GM21619 (cell line): Measurements from ENCODE around the gene TMEM176A.
"Not testable (repeated sequence)": the region's sequence is repeated elsewhere in the genome, so short reads cannot be mapped to it uniquely, and the experiment has no call there.

Source experiments
- ATAC-seq: cut with Tn5 transposase; IDR thresholded peaks from one replicate; pipeline ENCODE4 v1.9.1; 2021; ENCODE audit not compliant: unreplicated experiment

Gene TMEM176A

DNA sequence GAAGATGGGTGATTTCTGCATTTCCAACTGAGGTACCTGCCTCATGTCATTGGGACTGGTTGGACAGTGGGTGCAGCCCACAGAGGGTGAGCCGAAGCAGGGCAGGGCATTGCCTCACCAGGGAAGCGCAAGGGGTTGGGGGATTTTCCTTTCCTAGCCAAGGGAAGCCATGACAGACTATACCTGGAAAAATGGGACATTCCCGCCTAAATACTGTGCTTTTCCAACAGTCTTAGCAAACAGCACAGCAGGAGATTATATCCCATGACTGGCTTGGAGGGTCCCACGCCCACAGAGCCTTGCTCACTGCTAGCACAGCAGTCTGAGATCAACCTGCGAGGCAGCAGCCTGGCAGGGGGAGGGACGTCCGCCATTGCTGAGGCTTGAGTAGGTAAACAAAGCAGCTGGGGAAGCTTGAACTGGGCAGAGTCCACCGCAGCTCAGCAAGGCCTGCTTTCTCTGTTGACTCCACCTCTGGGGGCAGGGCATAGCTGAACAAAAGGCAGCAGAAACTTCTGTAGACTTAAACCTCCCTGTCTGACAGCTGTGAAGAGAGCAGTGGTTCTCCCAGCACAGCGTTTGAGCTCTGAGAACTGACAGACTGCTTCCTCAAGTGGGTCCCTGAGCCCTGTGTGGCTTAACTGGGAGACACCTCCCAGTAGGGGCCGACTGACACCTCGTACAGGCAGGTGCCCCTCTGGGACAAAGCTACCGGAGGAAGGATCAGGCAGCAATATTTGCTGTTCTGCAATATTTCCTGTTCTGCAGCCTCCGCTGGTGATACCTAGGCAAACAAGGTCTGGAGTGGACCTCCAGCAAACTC, 7.3 kb downstream of the TMEM176A start:
- ATAC-seq = not testable (repeated sequence)

DNA sequence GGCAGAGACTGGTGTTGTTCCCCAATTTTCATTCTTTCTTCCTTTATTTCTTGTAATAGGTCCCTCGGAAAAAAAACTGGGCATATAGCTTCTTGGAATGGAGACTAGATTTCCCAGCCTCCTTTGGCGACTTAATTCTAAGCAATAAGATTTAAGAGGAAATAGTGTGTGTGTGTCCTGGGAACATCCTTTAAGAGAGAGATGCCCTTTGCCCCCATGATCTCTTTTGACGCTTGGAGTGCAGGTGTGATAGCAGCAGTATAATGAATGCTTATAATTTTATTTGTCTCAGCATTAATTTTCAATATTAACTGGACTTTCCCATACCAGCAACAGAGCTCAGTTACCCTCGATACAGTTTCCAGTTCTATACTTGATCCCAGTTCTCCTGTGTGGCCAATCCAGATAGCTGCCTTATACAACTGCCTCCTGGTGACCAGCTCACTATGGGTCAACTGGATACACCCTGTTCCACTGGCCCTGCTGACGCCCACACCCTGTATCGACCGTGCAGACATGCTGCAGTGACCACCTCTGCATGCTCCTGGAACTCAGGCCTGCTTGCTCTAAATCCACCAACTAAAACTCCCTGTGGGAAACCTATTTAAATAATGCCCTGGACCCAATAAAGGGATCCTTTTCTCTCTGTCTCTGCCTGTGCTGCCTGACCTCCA, 13.9 kb downstream of the TMEM176A start:
- no peak for ATAC-seq

- ATAC-seq = no peak
Observed at GRCh38 chr7:150818971-150819370, 18.4 kb downstream of the TMEM176A start.

DNA sequence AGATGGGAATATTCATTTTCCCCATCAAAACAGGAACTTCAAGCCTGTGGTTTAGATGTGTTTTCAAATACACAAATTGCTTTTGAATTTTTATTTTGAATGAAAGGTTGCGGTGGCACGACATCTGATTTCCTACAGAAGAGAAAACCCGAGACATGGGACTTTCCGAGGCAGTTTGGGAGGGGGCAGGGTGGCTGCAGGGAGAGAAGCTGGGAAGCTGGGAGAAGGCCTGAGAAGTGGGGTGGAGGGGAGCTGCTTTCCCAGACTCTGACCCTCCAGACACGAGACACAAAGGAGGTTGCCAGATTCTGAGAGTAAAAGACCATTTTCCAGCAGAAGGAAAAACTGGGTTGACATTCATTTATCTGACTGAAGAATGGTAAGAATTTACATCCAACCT, 19.6 kb downstream of the TMEM176A start:
- no peak for ATAC-seq

DNA sequence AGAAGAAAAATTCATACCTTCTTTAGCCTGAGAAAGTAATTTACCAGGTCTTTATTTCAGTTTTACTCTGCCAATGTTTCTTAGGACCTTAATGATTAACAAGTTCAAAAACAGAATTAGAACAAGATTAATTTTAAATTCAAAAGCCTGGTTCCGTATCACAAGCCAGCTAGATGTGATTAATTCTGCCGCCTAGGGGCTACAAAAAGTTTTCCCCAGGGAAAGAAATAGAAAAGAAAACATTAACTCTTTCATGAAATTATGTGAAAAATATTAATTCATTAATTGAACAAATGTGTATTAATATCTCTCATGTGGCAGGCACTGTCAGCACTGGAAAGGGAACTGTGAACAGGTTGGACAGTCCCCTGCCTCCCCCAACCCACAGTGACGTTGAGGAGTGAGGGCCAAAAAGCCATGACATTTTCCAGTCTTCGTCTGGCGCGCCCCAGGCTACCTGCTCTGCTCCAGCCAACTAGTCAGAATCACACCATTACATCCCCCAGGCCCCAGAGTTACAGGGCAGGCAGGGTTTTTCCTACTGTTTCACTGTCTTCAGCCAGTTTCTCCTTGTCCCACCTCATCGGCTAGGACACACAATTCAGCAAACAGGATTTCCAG, 20.1 kb downstream of the TMEM176A start:
- ATAC-seq = no peak

DNA sequence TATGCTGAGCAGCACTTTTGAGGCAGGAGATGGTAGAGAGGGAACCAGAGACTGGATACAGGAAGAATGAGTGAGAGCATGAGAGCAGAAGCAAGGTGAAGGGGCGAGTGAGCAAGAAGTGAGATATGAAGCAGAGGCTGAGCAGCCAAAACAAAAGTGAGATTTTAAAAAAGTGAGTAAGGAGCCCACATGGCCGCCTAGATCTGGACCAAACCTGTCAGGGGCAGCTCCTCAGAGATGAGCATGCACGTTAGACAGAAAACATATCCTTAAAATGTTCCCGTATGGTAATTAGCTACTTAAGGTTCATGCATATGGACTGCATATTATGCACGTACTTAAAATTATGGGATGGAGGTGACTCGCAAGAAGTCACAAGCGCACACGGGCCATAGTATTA, 22.5 kb downstream of the TMEM176A start:
- no peak for ATAC-seq

- ATAC-seq = no peak
Observed at GRCh38 chr7:150823484-150824126, 23.0 kb downstream of the TMEM176A start.

DNA sequence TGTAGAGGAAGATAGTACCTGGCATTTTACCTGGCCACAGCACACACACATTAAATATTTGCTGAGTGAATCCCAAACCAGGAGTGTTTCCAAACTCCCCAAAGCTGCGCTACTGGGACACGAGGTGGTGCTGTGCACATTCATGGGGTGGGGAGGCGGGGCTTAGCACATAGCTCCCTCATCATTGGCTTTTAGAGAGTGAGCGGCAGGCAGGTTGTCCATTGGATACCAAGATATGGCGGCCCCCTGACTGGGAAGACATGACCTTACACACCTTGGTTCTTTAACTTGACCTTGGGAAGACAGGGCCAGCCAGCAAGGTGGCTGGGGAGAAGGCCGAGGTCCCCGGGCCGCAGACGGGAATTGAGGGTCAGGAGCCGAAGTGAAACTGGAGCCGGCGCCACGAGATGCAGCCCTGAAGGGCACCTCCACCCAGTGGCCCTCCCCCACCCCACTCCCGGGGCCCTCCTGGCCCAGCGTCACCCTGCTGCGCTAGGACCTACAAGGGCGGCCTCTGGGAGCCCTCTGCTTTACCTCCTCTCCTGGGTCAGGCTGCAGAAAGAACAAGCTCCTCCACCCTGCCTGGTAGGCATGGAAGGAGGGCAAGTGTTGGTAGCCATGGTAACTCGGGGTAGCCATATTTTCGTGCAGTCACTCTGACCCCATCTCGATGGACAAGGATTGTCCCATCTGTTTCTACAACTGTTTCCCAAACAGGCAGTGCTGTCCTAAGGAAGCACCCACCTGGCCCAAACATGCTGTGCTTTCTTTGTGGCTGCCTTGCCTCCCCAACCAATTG, 24.0 kb downstream of the TMEM176A start:
- no peak for ATAC-seq

GRCh38 chr7:150826061-150826849, 25.7 kb downstream of the TMEM176A start:
- no peak for ATAC-seq

- ATAC-seq = no peak
Observed at GRCh38 chr7:150828384-150828783, 27.8 kb downstream of the TMEM176A start.

DNA sequence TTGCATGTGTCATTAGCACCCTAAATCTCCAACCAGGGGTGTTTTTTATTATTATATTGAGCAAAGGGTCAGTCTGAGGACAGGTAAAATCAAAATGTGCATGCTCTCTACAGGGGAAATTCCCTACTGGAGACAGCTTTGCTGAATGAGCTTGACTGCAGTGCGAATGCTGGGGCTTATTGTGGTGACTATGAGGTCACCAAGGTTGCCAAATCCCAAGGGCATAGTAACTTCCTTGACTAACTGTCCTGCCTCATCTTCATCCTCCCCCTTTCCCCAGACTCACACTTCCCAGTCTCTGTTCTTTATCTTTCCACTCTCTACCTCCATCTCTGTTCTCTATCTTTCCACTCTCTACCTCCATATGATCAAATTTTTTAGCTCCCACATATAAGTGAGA, 28.9 kb downstream of the TMEM176A start:
- ATAC-seq = no peak

DNA sequence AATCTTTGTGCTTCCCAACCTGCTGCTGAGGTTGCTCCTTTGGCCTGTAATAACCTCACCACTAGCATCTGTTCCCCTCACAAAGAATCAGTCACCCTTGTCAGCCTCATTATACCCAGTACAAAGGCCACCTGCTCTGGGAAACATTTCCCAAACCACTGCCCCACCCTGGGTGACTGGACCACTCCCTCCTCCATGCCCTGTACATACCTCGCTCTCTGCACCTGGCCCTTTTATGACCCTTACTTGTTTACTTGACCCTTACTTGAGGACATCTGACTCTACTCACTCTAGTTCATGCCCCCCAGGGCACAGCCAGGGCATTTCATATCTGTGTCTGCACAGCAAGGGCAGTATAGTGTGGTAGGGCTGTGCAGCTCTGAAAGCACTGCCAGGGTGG, 30.4 kb downstream of the TMEM176A start:
- ATAC-seq = no peak

DNA sequence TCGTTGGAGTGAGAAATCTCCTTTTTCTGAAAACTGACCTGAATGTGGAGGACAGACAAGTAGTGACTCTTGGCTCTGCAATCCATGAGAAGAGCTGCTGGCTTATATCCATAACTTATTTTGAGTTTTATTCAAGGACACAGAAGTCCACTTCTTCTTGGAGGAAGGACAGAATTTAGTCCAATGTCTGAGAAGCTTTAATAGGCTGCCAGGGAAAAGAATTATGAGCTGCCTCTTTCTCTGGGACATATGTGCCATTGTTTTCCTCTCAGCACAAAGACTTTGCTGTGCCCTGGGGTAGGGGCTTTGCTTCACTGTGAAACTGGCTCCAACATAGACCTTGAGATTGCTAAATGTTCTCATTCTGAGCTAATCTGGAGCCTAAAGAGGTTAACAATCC, 31.3 kb downstream of the TMEM176A start:
- no peak for ATAC-seq

DNA sequence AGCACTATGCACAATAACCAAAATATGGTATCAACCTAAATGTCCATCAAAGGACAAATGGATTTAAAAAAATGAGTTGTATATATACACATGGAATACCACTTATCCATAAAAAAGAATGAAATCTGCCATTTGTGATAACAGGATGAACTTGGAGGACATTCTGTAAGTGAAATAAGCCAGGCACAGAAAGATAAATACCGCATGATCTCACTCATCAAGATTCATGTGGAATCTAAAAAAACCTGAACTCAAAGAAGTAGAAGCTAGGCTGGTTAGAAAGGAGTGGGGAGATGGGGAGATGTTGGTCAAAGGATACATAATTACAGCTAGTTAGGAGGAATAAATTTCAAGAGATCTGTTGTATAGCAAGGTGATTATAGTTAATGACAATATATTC, 34.5 kb downstream of the TMEM176A start:
- no peak for ATAC-seq

GRCh38 chr7:150835702-150836280, 35.2 kb downstream of the TMEM176A start:
- no peak for ATAC-seq

- no peak for ATAC-seq
Observed at GRCh38 chr7:150838965-150839650, 38.5 kb downstream of the TMEM176A start.

DNA sequence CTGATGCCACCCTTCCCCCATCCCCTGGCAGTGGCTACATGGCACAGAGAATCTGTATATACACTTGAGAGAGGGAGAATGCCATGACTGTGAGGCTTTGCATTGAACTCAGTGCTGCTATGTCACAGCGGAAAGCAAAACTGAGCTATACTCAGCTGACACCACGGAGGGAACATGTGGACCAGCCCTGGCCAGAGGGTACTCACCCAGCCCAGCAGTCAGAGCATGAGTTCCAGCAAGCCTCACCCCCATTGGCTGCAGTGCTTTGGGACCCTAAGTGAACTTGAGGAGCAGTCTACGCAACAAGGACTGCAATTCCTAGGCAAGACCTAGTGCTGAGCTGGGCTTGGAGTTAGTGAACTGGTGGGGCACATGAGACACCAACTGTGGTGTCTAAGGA, 41.4 kb downstream of the TMEM176A start:
- no peak for ATAC-seq

GRCh38 chr7:150842716-150843115, 42.1 kb downstream of the TMEM176A start:
- ATAC-seq = no peak

DNA sequence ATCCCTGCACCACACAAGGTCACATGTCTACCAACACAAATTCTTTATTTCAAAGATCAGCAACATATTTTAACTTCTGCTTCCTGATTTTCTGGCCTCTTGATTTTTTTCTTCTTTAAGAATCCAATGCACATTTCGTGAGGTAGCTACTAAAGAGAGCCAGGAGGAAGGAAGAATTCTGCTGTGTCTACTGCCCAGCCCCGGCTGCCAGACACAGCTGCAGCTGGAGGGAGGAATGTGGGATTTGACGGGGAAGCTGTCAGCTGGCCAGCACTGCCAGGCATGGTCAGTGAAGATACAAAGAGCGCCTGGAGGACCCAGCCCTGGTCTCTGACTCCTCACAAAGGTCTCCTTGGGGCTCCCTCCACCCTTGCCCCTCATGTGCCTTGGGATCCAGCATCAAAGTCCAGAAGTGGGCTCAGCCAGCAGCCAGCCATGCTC, 44.9 kb downstream of the TMEM176A start:
- no peak for ATAC-seq
